SK-N-SH treated with all-trans-retinoic acid at 6 μM for 48 hours (cell line): Measurements from ENCODE around the gene PAOX.

Experiments used
- ATAC-seq: fragments of 200-7000 bp; cut with Tn5 transposase; 3 replicates; pipeline ENCODE4 v1.9.1; 2020; ENCODE audit warnings: mild to moderate bottlenecking, moderate library complexity
- ARNTL ChIP-seq: fragments of 450-650 bp; formaldehyde crosslinking; IDR thresholded peaks from 2 replicates; pipeline ENCODE4 v1.5.0; 2020; ENCODE audit warnings: low read depth, mild to moderate bottlenecking, moderate library complexity, borderline replicate concordance
- BACH2 ChIP-seq: fragments of 250-450 bp; sonication (Bioruptor Pico); IDR thresholded peaks from 2 replicates; pipeline ENCODE4 v1.9.0; 2021; ENCODE audit warnings: mild to moderate bottlenecking, borderline replicate concordance
- CREB5 ChIP-seq: fragments of 250-450 bp; sonication (Bioruptor Pico); IDR thresholded peaks from 2 replicates; pipeline ENCODE4 v1.5.1; 2020; ENCODE audit warnings: low read depth, mild to moderate bottlenecking, moderate library complexity
- CSDC2 ChIP-seq: fragments of 250-450 bp; sonication (Bioruptor Pico); IDR thresholded peaks from 2 replicates; pipeline ENCODE4 v1.5.0; 2020; ENCODE audit warnings: mild to moderate bottlenecking, moderate library complexity
- CSRNP3 ChIP-seq: fragments of 250-450 bp; sonication (Bioruptor Pico); IDR thresholded peaks from 2 replicates; pipeline ENCODE4 v1.5.1; 2021; ENCODE audit warnings: mild to moderate bottlenecking, moderate library complexity
- ESRRG ChIP-seq: fragments of 250-450 bp; sonication (Bioruptor Pico); IDR thresholded peaks from 2 replicates; pipeline ENCODE4 v1.6.1; 2021; ENCODE audit warnings: mild to moderate bottlenecking
- GLIS3 ChIP-seq: fragments of 250-450 bp; sonication (Bioruptor Pico); IDR thresholded peaks from 2 replicates; pipeline ENCODE4 v1.5.0; 2020; ENCODE audit warnings: mild to moderate bottlenecking, moderate library complexity
- ISL1 ChIP-seq: fragments of 250-450 bp; sonication (Bioruptor Pico); IDR thresholded peaks from 2 replicates; pipeline ENCODE4 v2.1.2; 2022; ENCODE audit warnings: mild to moderate bottlenecking, moderate library complexity
- OSR1 ChIP-seq: fragments of 250-450 bp; sonication (Bioruptor Pico); IDR thresholded peaks from 2 replicates; pipeline ENCODE4 v1.8.0; 2022; ENCODE audit warnings: moderate library complexity, mild to moderate bottlenecking, inconsistent platforms
- PPARA ChIP-seq: fragments of 250-450 bp; sonication (Bioruptor Pico); IDR thresholded peaks from 2 replicates; pipeline ENCODE4 v1.5.0; 2020; ENCODE audit warnings: mild to moderate bottlenecking, borderline replicate concordance
- RARB ChIP-seq: fragments of 250-450 bp; sonication (Bioruptor Pico); IDR thresholded peaks from 2 replicates; pipeline ENCODE4 v1.8.0; 2021; ENCODE audit warnings: mild to moderate bottlenecking, moderate library complexity
- SNAI2 ChIP-seq: fragments of 250-450 bp; sonication (Bioruptor Pico); IDR thresholded peaks from 2 replicates; pipeline ENCODE4 v1.5.0; 2020; ENCODE audit warnings: mild to moderate bottlenecking, moderate library complexity
- ZC3H10 ChIP-seq: fragments of 250-450 bp; sonication (Bioruptor Pico); IDR thresholded peaks from 2 replicates; pipeline ENCODE4 v1.5.1; 2021; ENCODE audit warnings: mild to moderate bottlenecking, moderate library complexity
- ZFP3 ChIP-seq: fragments of 250-450 bp; sonication (Bioruptor Pico); IDR thresholded peaks from 2 replicates; pipeline ENCODE4 v1.5.0; 2020; ENCODE audit warnings: mild to moderate bottlenecking, moderate library complexity
- ZFP30 ChIP-seq: fragments of 450-650 bp; formaldehyde crosslinking; IDR thresholded peaks from 2 replicates; pipeline ENCODE4 v1.5.0; 2022; ENCODE audit warnings: mild to moderate bottlenecking, moderate library complexity
- ZNF565 ChIP-seq: fragments of 450-650 bp; formaldehyde crosslinking; conservative IDR thresholded peaks from 2 replicates; pipeline ENCODE4 v1.5.0; 2020; ENCODE audit warnings: low read depth, mild to moderate bottlenecking, moderate library complexity
- ZNF70 ChIP-seq: fragments of 450-650 bp; formaldehyde crosslinking; IDR thresholded peaks from 2 replicates; pipeline ENCODE4 v1.5.0; 2020; ENCODE audit warnings: mild to moderate bottlenecking, moderate library complexity
- ZNF8 ChIP-seq: fragments of 450-650 bp; formaldehyde crosslinking; IDR thresholded peaks from 2 replicates; pipeline ENCODE4 v1.5.0; 2020; ENCODE audit warnings: mild to moderate bottlenecking, moderate library complexity
- TF ChIP-seq, protein P1 (sequence below): fragments of 250-450 bp; sonication (Bioruptor Pico); IDR thresholded peaks from 2 replicates; pipeline ENCODE4 v1.8.0; 2021; ENCODE audit warnings: low read depth, mild to moderate bottlenecking, moderate library complexity, borderline replicate concordance
- TF ChIP-seq, protein P2 (sequence below): fragments of 250-450 bp; sonication (Bioruptor Pico); IDR thresholded peaks from 2 replicates; pipeline ENCODE4 v1.5.0; 2020; ENCODE audit warnings: mild to moderate bottlenecking, moderate library complexity

PAOX gene

DNA sequence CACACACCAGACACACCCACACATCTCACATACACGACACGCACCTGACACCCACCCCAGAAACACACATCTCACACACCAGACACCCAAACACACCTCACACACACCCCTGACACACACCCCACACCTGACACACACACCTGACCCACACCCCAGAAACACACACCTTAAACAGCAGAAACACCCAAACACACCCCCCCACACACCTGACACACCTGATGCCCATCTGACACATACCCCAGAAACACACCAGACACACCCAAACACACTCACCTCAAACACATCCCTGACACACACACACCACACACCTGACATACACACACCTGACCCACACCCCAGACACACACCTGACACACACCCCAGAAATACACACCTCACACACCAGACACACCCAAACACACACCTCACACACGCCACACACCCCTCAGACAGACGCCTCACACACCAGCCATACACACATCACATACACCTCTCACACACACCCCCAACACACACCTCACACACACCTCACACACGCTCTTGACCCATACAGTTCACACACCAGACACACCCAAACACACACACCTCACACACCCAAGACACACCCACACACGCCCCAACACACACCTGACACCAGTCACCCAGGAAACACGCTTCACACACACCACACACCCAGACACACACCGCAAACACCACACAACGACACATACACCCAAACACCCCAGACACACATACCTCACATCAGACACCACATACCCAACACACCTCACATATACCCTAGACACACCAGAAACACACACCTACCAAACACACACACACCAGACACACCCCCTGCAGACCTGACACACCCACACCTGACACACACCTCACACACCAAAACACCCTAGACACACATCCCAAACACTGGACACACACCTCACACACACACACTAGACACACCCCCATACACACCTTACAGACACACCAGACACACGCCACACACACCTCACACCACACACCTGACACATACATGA lies 40.7 kb upstream of the PAOX start:
- ATAC-seq = no peak
- TF ChIP-seq OSR1 (CRISPR knock-in tag) (no peak), ZNF8 (no peak), CSDC2 (CRISPR knock-in tag) (no peak), ZFP30 (no peak), ZNF565 (CRISPR knock-in tag) (no peak), ESRRG (CRISPR knock-in tag) (no peak), ZC3H10 (CRISPR knock-in tag) (no peak), ISL1 (CRISPR knock-in tag) (no peak), CSRNP3 (CRISPR knock-in tag) (no peak), ARNTL (CRISPR knock-in tag) (no peak), RARB (CRISPR knock-in tag) (no peak), GLIS3 (no peak), ZFP3 (CRISPR knock-in tag) (no peak), SNAI2 (no peak)
- TF ChIP-seq, protein P1, sequence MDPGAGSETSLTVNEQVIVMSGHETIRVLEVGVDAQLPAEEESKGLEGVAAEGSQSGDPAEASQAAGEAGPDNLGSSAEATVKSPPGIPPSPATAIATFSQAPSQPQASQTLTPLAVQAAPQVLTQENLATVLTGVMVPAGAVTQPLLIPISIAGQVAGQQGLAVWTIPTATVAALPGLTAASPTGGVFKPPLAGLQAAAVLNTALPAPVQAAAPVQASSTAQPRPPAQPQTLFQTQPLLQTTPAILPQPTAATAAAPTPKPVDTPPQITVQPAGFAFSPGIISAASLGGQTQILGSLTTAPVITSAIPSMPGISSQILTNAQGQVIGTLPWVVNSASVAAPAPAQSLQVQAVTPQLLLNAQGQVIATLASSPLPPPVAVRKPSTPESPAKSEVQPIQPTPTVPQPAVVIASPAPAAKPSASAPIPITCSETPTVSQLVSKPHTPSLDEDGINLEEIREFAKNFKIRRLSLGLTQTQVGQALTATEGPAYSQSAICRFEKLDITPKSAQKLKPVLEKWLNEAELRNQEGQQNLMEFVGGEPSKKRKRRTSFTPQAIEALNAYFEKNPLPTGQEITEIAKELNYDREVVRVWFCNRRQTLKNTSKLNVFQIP = no peak
- TF ChIP-seq, protein P2, sequence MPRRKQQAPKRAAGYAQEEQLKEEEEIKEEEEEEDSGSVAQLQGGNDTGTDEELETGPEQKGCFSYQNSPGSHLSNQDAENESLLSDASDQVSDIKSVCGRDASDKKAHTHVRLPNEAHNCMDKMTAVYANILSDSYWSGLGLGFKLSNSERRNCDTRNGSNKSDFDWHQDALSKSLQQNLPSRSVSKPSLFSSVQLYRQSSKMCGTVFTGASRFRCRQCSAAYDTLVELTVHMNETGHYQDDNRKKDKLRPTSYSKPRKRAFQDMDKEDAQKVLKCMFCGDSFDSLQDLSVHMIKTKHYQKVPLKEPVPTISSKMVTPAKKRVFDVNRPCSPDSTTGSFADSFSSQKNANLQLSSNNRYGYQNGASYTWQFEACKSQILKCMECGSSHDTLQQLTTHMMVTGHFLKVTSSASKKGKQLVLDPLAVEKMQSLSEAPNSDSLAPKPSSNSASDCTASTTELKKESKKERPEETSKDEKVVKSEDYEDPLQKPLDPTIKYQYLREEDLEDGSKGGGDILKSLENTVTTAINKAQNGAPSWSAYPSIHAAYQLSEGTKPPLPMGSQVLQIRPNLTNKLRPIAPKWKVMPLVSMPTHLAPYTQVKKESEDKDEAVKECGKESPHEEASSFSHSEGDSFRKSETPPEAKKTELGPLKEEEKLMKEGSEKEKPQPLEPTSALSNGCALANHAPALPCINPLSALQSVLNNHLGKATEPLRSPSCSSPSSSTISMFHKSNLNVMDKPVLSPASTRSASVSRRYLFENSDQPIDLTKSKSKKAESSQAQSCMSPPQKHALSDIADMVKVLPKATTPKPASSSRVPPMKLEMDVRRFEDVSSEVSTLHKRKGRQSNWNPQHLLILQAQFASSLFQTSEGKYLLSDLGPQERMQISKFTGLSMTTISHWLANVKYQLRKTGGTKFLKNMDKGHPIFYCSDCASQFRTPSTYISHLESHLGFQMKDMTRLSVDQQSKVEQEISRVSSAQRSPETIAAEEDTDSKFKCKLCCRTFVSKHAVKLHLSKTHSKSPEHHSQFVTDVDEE (CRISPR knock-in tag) = no peak

DNA sequence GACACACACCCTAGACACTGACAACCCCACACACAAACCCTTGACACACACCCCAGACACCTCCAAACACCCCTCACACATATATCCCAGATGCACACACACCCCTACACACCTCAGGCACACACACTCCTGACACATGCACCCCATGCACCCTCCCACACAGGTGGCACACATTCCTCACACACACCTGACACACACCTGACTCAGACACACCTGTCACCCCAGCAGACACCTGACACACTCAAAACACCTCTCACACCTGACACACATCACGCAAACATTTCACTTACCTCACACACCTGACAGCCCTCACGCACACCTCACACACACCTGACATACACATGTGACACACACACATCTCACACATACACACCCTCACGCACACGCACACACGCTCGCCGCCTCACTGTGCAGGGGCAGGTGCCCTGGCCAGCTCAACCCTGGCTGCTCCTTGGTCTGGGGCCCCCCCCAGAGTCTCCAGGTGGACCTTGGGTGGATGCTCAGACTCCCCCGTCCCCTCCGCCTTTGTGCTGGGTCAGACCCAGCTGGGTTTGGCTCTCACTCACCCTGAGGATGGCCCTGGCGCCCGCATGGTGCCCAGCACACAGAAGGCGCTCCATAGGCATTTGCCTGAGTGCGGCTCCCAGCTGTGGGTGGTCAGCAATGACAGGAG lies 39.2 kb upstream of the PAOX start:
- ATAC-seq = no peak
- TF ChIP-seq CREB5 (CRISPR knock-in tag) (no peak), GLIS3 (no peak), ZNF70 (no peak), ZNF8 (no peak), ARNTL (CRISPR knock-in tag) (no peak), OSR1 (CRISPR knock-in tag) (no peak), BACH2 (CRISPR knock-in tag) (no peak), PPARA (CRISPR knock-in tag) (no peak), ISL1 (CRISPR knock-in tag) (no peak), ZC3H10 (CRISPR knock-in tag) (no peak)
- TF ChIP-seq, protein P2 (CRISPR knock-in tag) = no peak
- TF ChIP-seq, protein P1 = no peak
- TF ChIP-seq, all 23 proteins: peak for 0
